Sigmoid colon (tissue), 4 donors: ENCODE results near the gene WDR31.

ENCODE experiments used
- POLR2A ChIP-seq, 2 donors: fragments of 450-650 bp; IDR thresholded peaks; one replicate each; pipeline ENCODE4 v1.6.1; 2016; ENCODE audit warnings: antibody characterized with exemption in 2 of 2, mild to moderate bottlenecking in 2 of 2, moderate library complexity in 2 of 2
- POLR2AphosphoS5 ChIP-seq, 4 donors: sonication (generic); formaldehyde crosslinking; IDR thresholded peaks; one replicate each; pipeline ENCODE4 v1.6.1; 2017; ENCODE audit warnings: antibody characterized with exemption in 4 of 4
- TF ChIP-seq, protein P1 (sequence below), 4 experiments: fragments of 450-650 bp in 3 of 4; fragments of 200-600 bp in 1 of 4; IDR thresholded peaks; one replicate each; pipeline ENCODE4 v1.5.1; 2016 to 2019; ENCODE audit warnings: antibody characterized with exemption in 4 of 4, mild to moderate bottlenecking in 3 of 4, moderate library complexity in 2 of 4

DNA sequence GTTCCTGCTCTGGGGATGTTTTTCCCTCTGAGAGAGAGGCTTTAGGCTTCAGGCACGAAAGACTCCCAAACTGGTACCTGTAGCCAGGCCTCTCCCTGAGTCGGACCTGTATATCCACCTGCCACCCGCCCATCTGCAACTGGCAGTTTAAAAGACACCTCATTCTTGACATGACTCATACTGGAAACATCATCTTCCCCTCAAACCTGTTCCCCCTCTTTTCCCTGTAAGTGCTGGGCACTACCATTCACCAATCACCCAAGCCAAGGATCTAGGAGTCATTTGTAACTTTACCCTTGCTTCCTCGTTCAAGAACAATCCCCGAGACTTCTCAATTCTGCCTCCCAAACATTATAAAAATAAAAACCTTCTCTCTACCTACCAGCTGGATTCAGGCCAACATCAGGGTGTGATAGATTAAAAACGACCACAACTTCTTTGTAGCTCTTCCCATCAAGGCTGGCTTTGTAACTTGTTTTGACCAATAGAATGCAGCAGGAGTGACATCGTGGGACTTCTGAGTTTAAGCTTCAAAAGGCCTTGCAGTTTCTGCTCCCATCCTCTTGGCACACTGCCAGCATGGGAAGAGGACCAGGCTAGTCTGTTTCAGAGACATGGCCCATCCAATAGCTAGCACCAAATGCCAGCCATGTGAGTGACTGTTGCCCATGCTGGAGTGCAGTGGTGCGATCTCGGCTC lies 1.8 kb upstream of the WDR31 start:
- TF ChIP-seq POLR2AphosphoS5 (IDR thresholded peaks at IDR 0.05) (no peak), POLR2A (IDR thresholded peaks at IDR 0.05) (no peak)
- TF ChIP-seq, protein P1, sequence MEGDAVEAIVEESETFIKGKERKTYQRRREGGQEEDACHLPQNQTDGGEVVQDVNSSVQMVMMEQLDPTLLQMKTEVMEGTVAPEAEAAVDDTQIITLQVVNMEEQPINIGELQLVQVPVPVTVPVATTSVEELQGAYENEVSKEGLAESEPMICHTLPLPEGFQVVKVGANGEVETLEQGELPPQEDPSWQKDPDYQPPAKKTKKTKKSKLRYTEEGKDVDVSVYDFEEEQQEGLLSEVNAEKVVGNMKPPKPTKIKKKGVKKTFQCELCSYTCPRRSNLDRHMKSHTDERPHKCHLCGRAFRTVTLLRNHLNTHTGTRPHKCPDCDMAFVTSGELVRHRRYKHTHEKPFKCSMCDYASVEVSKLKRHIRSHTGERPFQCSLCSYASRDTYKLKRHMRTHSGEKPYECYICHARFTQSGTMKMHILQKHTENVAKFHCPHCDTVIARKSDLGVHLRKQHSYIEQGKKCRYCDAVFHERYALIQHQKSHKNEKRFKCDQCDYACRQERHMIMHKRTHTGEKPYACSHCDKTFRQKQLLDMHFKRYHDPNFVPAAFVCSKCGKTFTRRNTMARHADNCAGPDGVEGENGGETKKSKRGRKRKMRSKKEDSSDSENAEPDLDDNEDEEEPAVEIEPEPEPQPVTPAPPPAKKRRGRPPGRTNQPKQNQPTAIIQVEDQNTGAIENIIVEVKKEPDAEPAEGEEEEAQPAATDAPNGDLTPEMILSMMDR (IDR thresholded peaks at IDR 0.05), result no peak
